Adrenal gland (tissue), 12 donors: ENCODE measurements around the gene WDR70. TPM values are rescaled to one million over a fixed set of nuclear protein-coding genes. Genes with fewer than 3 reads are reported as not detected.

ENCODE experiments used
- DNase-seq, 7 donors: peaks; one replicate each; pipeline ENCODE4 v3.0.0-alpha.2; 2019 to 2020
- H3K27ac ChIP-seq, 5 donors: fragments of 200-600 bp; sonication (generic) in 4 of 5; 1 replicate in 3 of 5; 2 replicates in 2 of 5; pipeline versions ENCODE4 v1.5.1 to v1.8.0; 2016 to 2020; ENCODE audit warnings: mild to moderate bottlenecking in 1 of 5
- H3K27me3 ChIP-seq: fragments of 200-600 bp; 2 replicates; pipeline ENCODE4 v1.8.0; 2021
- H3K36me3 ChIP-seq, 2 donors: fragments of 200-600 bp; replicated peaks in 1 of 2; 1 replicate in 1 of 2; 2 replicates in 1 of 2; pipeline versions ENCODE4 v1.5.1 to v1.8.0; 2018 to 2022
- H3K4me1 ChIP-seq, 2 donors: fragments of 200-600 bp; replicated peaks in 1 of 2; 1 replicate in 1 of 2; 2 replicates in 1 of 2; pipeline versions ENCODE4 v1.5.1 to v1.8.0; 2018 to 2021
- H3K4me3 ChIP-seq, 4 donors: fragments of 200-600 bp; sonication (generic) in 3 of 4; one replicate each; pipeline ENCODE4 v1.5.1; 2016 to 2018
- H3K9me3 ChIP-seq, 3 donors: fragments of 200-600 bp; sonication (generic) in 1 of 3; replicated peaks in 1 of 3; 1 replicate in 2 of 3; 2 replicates in 1 of 3; pipeline versions ENCODE4 v1.5.1 to v1.8.0; 2016 to 2021
- POLR2A ChIP-seq, 2 donors: fragments of 450-650 bp; IDR thresholded peaks; one replicate each; pipeline ENCODE4 v1.6.1; 2017; ENCODE audit warnings: antibody characterized with exemption in 2 of 2, mild to moderate bottlenecking in 2 of 2, moderate library complexity in 1 of 2
- WGBS, 4 donors: extraction: QIAGEN DNeasy Blood & Tissue Kit in 2 of 4; methylation state at CpG; one replicate each; pipeline versions ENCODE4 v1.1.5 to v1.1.7; 2013 to 2017; 5-methylcytosine and 5-hydroxymethylcytosine counted together
- intact Hi-C, 2 donors: fragments of 100-400 bp; cut with DNase I; formaldehyde crosslinking; loops; one replicate each; pipeline versions ENCODE4 v1.14.1 to v1.15.0; 2022 to 2023
- polyA plus RNA-seq, 3 donors: library from polyadenylated mRNA; stranded (reverse); fragments of 200-250 nt in 2 of 3; fragments of 350-450 nt in 1 of 3; fragmentation: Illumina TruSeq in 1 of 3; extraction: RNeasy Lipid Tissue Mini Kit (QIAGEN cat#74804) in 1 of 3; gene quantifications; one replicate each; pipeline ENCODE4 v1.2.3, GENCODE V29; 2013 to 2014
- total RNA-seq, 9 donors: library from RNA; depleted of rRNA in 4 of 9; stranded (reverse); fragments of >200 nt in 4 of 9; fragments of 120-200 nt in 1 of 9; fragmentation: NEBNext Ultra II Directional in 1 of 9; extraction: Animal tissue kit (Norgen Biotek cat#: 25700) in 1 of 9; gene quantifications; one replicate each; pipeline versions ENCODE4 v1.1.0 to v1.2.4, GENCODE V29; 2013 to 2023
- TF ChIP-seq, protein P1 (sequence below), 6 experiments: fragments of 450-650 bp in 4 of 6; fragments of 200-600 bp in 2 of 6; sonication (generic) in 1 of 6; IDR thresholded peaks; 1 replicate in 5 of 6; 2 replicates in 1 of 6; pipeline versions ENCODE4 v1.5.1 to v1.8.0; 2016 to 2021; ENCODE audit warnings: antibody characterized with exemption in 6 of 6, mild to moderate bottlenecking in 2 of 6, moderate library complexity in 1 of 6
- donor health status: healthy with polysubstance abuse.
- donor health status: Bipolar disorder and iron deficiency.
- donor health status: DM: yes; HTN: yes; CAD: no.
- donor health status: DM: no; HTN: no; CAD: no.
- donor health status: DM: no; HTN: no; CAD: no.
- donor health status: DM: yes; HTN: yes; CAD: no.

Gene WDR70
- total and polyA plus RNA-seq, 12 donors, result 9.2 to 42.6 (median 28.4) TPM

DNA sequence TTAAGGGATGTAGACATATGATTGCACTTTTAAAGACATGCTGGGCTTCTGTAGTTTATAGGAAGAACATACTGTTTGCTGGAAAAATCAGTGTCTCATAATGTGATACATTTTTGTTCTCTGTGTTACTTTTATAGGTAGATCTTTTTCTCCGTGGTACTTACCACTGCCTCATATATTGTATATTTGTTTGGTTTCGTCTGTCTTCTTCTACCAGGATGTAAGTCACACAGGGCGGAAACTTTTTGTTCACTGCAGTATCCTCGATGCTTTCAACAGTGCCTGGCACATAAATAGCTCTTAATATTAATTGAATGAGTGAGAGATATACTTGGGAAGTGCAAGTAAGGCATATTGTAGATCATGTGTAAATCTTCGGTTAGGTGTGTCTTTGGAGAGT, 325.3 kb downstream of the WDR70 start:
- no peaks in the 10 kb centered on the region for H3K36me3 ChIP-seq
- 92 to 98% (median 94%) methylated on average over 5 of the region's 5 CpGs for WGBS, 4 donors
- no peaks in the 10 kb centered on the region for H3K4me1 ChIP-seq
- DNase-seq, result no peak
- H3K27me3 ChIP-seq, result no peaks in the 10 kb centered on the region
- no peak overlapping the region for H3K27ac ChIP-seq
- intact Hi-C loops, result no loop called here
- no peaks in the 10 kb centered on the region for H3K9me3 ChIP-seq
- TF ChIP-seq, protein P1, sequence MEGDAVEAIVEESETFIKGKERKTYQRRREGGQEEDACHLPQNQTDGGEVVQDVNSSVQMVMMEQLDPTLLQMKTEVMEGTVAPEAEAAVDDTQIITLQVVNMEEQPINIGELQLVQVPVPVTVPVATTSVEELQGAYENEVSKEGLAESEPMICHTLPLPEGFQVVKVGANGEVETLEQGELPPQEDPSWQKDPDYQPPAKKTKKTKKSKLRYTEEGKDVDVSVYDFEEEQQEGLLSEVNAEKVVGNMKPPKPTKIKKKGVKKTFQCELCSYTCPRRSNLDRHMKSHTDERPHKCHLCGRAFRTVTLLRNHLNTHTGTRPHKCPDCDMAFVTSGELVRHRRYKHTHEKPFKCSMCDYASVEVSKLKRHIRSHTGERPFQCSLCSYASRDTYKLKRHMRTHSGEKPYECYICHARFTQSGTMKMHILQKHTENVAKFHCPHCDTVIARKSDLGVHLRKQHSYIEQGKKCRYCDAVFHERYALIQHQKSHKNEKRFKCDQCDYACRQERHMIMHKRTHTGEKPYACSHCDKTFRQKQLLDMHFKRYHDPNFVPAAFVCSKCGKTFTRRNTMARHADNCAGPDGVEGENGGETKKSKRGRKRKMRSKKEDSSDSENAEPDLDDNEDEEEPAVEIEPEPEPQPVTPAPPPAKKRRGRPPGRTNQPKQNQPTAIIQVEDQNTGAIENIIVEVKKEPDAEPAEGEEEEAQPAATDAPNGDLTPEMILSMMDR (IDR thresholded peaks at IDR 0.05), result no peak
- no peak for TF ChIP-seq POLR2A (IDR thresholded peaks at IDR 0.05)
- H3K4me3 ChIP-seq, result no peak overlapping the region

DNA sequence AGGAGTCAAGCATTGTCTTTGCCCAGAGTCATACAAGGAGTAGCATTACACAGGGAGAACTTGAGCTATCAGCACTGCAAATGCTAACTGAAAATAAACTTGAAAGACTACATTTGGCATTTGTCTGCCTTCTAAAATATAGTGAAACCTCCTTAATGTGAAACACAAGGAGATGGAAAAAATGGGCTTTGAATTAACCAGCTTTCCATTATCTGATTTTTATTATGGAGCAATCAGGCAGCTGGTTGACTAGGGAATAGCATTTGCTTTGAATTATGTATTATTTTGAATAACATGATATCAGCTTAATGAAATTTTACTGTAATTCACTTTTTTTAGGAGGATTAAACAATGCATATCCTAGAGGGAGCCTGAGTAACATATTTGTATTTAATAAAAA, 329.9 kb downstream of the WDR70 start:
- Histone ChIP-seq H3K36me3 (no peaks in the 10 kb centered on the region), H3K27ac (no peak overlapping the region), H3K4me3 (no peak overlapping the region), H3K9me3 (no peaks in the 10 kb centered on the region), H3K27me3 (no peaks in the 10 kb centered on the region), H3K4me1 (peaks cover 5 to 9% of the 10 kb centered on the region in 2 donors)
- TF ChIP-seq, protein P1 (IDR thresholded peaks at IDR 0.05), result no peak
- TF ChIP-seq POLR2A (IDR thresholded peaks at IDR 0.05), result no peak
- DNase-seq, result no peak
- intact Hi-C loops, result no loop called here

DNA sequence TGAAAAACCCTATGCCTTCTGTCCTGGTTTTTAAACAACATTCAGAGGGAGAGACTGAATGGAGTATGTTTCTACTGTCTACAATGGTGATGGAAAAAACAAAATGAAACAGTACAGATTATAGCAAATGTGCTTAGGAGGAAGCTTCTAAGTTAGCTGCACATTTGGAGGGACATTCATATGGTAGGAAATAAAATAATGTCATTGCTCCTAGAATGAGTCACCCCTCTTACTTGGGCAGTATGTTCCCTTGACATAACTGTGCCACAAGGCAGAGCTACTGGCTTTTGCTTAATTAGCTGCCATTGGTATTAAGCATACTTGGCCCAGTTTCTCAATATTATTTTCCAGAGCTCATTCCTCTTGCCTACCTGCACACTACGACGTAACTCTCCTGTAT, 331.8 kb downstream of the WDR70 start:
- intact Hi-C loops, result no loop called here
- no peaks in the 10 kb centered on the region for H3K27me3 ChIP-seq
- WGBS, 4 donors, result 54 to 80% (median 65%) methylated on average over 2 of the region's 2 CpGs
- TF ChIP-seq, protein P1 (IDR thresholded peaks at IDR 0.05), result no peak
- no peak for TF ChIP-seq POLR2A (IDR thresholded peaks at IDR 0.05)
- no peaks in the 10 kb centered on the region for H3K36me3 ChIP-seq
- H3K27ac ChIP-seq, result no peak overlapping the region
- H3K4me1 ChIP-seq, result peaks cover 5 to 9% of the 10 kb centered on the region in 2 donors
- peak in 2 of 7 donors; percentile 27 to 34 for DNase-seq
- no peak overlapping the region for H3K4me3 ChIP-seq
- H3K9me3 ChIP-seq, result no peaks in the 10 kb centered on the region

DNA sequence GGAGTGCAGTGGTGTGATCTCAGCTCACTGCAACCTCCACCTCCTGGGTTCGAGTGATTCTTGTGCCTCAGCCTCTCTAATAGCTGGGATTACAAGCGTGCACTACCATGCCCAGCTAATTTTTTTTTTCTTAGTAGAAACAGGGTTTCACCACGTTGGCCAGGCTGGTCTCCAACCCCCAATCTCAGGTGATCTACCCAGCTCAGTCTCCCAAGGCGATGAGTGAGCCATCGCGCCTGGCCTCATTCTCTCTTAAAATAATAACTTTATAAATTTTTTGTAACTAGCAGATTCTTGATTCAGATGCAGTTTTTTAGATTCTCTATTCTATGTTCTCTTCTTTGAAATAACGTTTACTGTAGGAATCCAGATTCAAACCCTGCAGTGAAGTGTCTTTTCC, 333.6 kb downstream of the WDR70 start:
- Histone ChIP-seq H3K9me3 (no peaks in the 10 kb centered on the region), H3K27ac (no peak overlapping the region), H3K27me3 (no peaks in the 10 kb centered on the region), H3K36me3 (no peaks in the 10 kb centered on the region), H3K4me1 (peaks cover 8 to 17% of the 10 kb centered on the region in 2 donors), H3K4me3 (no peak overlapping the region)
- intact Hi-C loops, result no loop called here
- no peak for TF ChIP-seq POLR2A (IDR thresholded peaks at IDR 0.05)
- TF ChIP-seq, protein P1 (IDR thresholded peaks at IDR 0.05), result no peak
- 81 to 86% (median 84%) methylated on average over 7 of the region's 7 CpGs for WGBS, 4 donors
- DNase-seq, result no peak
